Spleen (tissue), 11 donors: Measurements from ENCODE around the gene SPTLC3. TPM values are rescaled to one million over a fixed set of nuclear protein-coding genes. Genes with fewer than 3 reads are reported as not detected.

Experiments used
- DNase-seq: peaks from one replicate; pipeline ENCODE4 v3.0.0-alpha.2; 2020
- H3K27ac ChIP-seq, 8 donors: fragments of 200-600 bp; sonication (generic) in 7 of 8; 1 replicate in 4 of 8; 2 replicates in 4 of 8; pipeline versions ENCODE4 v1.5.0 to v1.8.0; 2016 to 2021; ENCODE audit warnings: inconsistent platforms in 4 of 8, mild to moderate bottlenecking in 4 of 8, moderate library complexity in 1 of 8
- H3K27me3 ChIP-seq, 7 donors: fragments of 200-600 bp; sonication (generic) in 6 of 7; replicated peaks in 1 of 7; 1 replicate in 4 of 7; 2 replicates in 3 of 7; pipeline versions ENCODE4 v1.5.0 to v1.8.0; 2016 to 2021; ENCODE audit warnings: inconsistent platforms in 3 of 7, mild to moderate bottlenecking in 1 of 7
- H3K36me3 ChIP-seq, 6 donors: fragments of 200-600 bp; sonication (generic) in 5 of 6; 1 replicate in 4 of 6; 2 replicates in 2 of 6; pipeline versions ENCODE4 v1.5.0 to v1.8.0; 2016 to 2021; ENCODE audit warnings: inconsistent platforms in 2 of 6
- H3K4me1 ChIP-seq, 6 donors: fragments of 200-600 bp; sonication (generic) in 5 of 6; 1 replicate in 3 of 6; 2 replicates in 3 of 6; pipeline versions ENCODE4 v1.5.0 to v1.8.0; 2016 to 2021; ENCODE audit warnings: inconsistent platforms in 3 of 6
- H3K4me3 ChIP-seq, 8 donors: fragments of 200-600 bp; sonication (generic) in 7 of 8; 1 replicate in 4 of 8; 2 replicates in 4 of 8; pipeline versions ENCODE4 v1.5.0 to v1.8.0; 2016 to 2021; ENCODE audit warnings: inconsistent platforms in 4 of 8, mild to moderate bottlenecking in 4 of 8, moderate library complexity in 2 of 8
- H3K9me3 ChIP-seq, 8 donors: fragments of 200-600 bp; sonication (generic) in 7 of 8; 1 replicate in 4 of 8; 2 replicates in 4 of 8; pipeline versions ENCODE4 v1.5.0 to v1.8.0; 2016 to 2021; ENCODE audit warnings: inconsistent platforms in 4 of 8
- CTCF ChIP-seq, 11 experiments: fragments of 200-600 bp in 7 of 11; fragments of 450-650 bp in 4 of 11; sonication (generic) in 4 of 11; IDR thresholded peaks in 8 of 11; conservative IDR thresholded peaks in 3 of 11; 1 replicate in 7 of 11; 2 replicates in 4 of 11; pipeline versions ENCODE4 v1.4.0 to v1.8.0; 2016 to 2021; ENCODE audit warnings: antibody characterized with exemption in 11 of 11, inconsistent platforms in 4 of 11, mild to moderate bottlenecking in 1 of 11
- POLR2A ChIP-seq, 3 donors: fragments of 450-650 bp; IDR thresholded peaks; one replicate each; pipeline ENCODE4 v1.5.1; 2017; ENCODE audit warnings: antibody characterized with exemption in 3 of 3, mild to moderate bottlenecking in 1 of 3
- POLR2AphosphoS5 ChIP-seq, 3 donors: sonication (generic); formaldehyde crosslinking; IDR thresholded peaks; one replicate each; pipeline ENCODE4 v1.5.1; 2017; ENCODE audit warnings: antibody characterized with exemption in 3 of 3
- WGBS, 5 donors: extraction: QIAGEN DNeasy Blood & Tissue Kit in 3 of 5; methylation state at CpG; one replicate each; pipeline versions ENCODE4 v1.1.5 to v1.1.7; 2013 to 2018; 5-methylcytosine and 5-hydroxymethylcytosine counted together
- intact Hi-C: fragments of 100-400 bp; cut with DNase I; formaldehyde crosslinking; loops from one replicate; pipeline ENCODE4 v1.15.0; 2023; ENCODE audit warnings: low total_unique reads
- polyA plus RNA-seq, 3 donors: library from polyadenylated mRNA; stranded (reverse); fragments of 200-250 nt; gene quantifications; one replicate each; pipeline ENCODE4 v1.2.1, GENCODE V29; 2013
- total RNA-seq, 7 donors: library from RNA; depleted of rRNA in 3 of 7; stranded (reverse); fragments of >200 nt in 3 of 7; fragmentation: NEBNext Ultra II Directional in 4 of 7; extraction: Animal tissue kit (Norgen Biotek cat#: 25700) in 4 of 7; gene quantifications; one replicate each; pipeline versions ENCODE4 v1.1.0 to v1.2.1, GENCODE V29; 2016 to 2021
- donor health status: healthy with polysubstance abuse.
- donor health status: DM: no; HTN: no; CAD: no; lungs with moderate emphysema.
- donor health status: DM: no; HTN: no; CAD: no.
- donor health status: Bipolar disorder and iron deficiency.
- donor health status: healthy.
- donor health status: DM: no; HTN: no; CAD: no.
- donor health status: DM: yes; HTN: yes; CAD: no.

Gene SPTLC3
- total and polyA plus RNA-seq, 10 donors: 0.50 to 12.3 (median 3.7) TPM

- 72 to 91% (median 80%) methylated on average over 4 of the region's 4 CpGs for WGBS, 5 donors
Observed at GRCh38 chr20:13139459-13140150, 130.8 kb downstream of the SPTLC3 start.

GRCh38 chr20:13140201-13140600 lies 131.4 kb downstream of the SPTLC3 start:
- H3K36me3 ChIP-seq: no peaks in the 10 kb centered on the region
- peaks cover 0 to 6% (median 0%) of the 10 kb centered on the region in 7 donors for H3K27me3 ChIP-seq
- no peak overlapping the region for H3K27ac ChIP-seq
- no peaks in the 10 kb centered on the region for H3K9me3 ChIP-seq
- WGBS, 5 donors: 76 to 92% (median 79%) methylated on average over 3 of the region's 3 CpGs
- H3K4me3 ChIP-seq: no peak overlapping the region
- TF ChIP-seq POLR2A (IDR thresholded peaks at IDR 0.05): no peak
- no peak for TF ChIP-seq POLR2AphosphoS5 (IDR thresholded peaks at IDR 0.05)
- TF ChIP-seq CTCF (IDR thresholded peaks at IDR 0.05 in 8 of 11, conservative IDR thresholded peaks at IDR 0.05 in 3 of 11): no peak
- H3K4me1 ChIP-seq: no peaks in the 10 kb centered on the region
- intact Hi-C loops: no loop called here
- DNase-seq: no peak

More at GRCh38 chr20:13139459-13140150, 130.8 kb downstream of the SPTLC3 start:
- intact Hi-C loops: no loop called here
- Histone ChIP-seq H3K4me1 (no peaks in the 10 kb centered on the region), H3K36me3 (no peaks in the 10 kb centered on the region), H3K27me3 (peaks cover 0 to 6% (median 0%) of the 10 kb centered on the region in 7 donors), H3K4me3 (no peak overlapping the region), H3K9me3 (no peaks in the 10 kb centered on the region), H3K27ac (peak overlapping the region in 1 of 8 donors; percentile 26)
- TF ChIP-seq POLR2A (IDR thresholded peaks at IDR 0.05) (no peak), POLR2AphosphoS5 (IDR thresholded peaks at IDR 0.05) (no peak), CTCF (IDR thresholded peaks at IDR 0.05 in 8 of 11, conservative IDR thresholded peaks at IDR 0.05 in 3 of 11) (no peak)
- no peak for DNase-seq

- Histone ChIP-seq H3K9me3 (no peaks in the 10 kb centered on the region), H3K4me3 (no peak overlapping the region), H3K36me3 (no peaks in the 10 kb centered on the region), H3K4me1 (no peaks in the 10 kb centered on the region), H3K27me3 (peaks cover 0 to 6% (median 0%) of the 10 kb centered on the region in 7 donors), H3K27ac (no peak overlapping the region)
- WGBS, 5 donors: 93 to 100% (median 95%) methylated on average over 1 of the region's 1 CpG
- intact Hi-C loops: no loop called here
- no peak for DNase-seq
- no peak for TF ChIP-seq CTCF (IDR thresholded peaks at IDR 0.05 in 8 of 11, conservative IDR thresholded peaks at IDR 0.05 in 3 of 11)
Observed at GRCh38 chr20:13140775-13141174, 132.0 kb downstream of the SPTLC3 start.

GRCh38 chr20:13141546-13141945 lies 132.8 kb downstream of the SPTLC3 start:
- intact Hi-C loops: no loop called here
- H3K9me3 ChIP-seq: no peaks in the 10 kb centered on the region
- H3K4me1 ChIP-seq: no peaks in the 10 kb centered on the region
- no peak overlapping the region for H3K4me3 ChIP-seq
- no peak overlapping the region for H3K27ac ChIP-seq
- TF ChIP-seq POLR2A (IDR thresholded peaks at IDR 0.05): no peak
- DNase-seq: no peak
- 80 to 90% (median 89%) methylated on average over 3 of the region's 3 CpGs for WGBS, 5 donors
- H3K27me3 ChIP-seq: peaks cover 0 to 6% (median 0%) of the 10 kb centered on the region in 7 donors
- H3K36me3 ChIP-seq: no peaks in the 10 kb centered on the region
